NAMALWA (cell line): ENCODE results near the gene CNTN3.

Source experiments
- DNase-seq: peaks from one replicate; pipeline ENCODE4 v3.0.0-alpha.2; 2015; ENCODE audit warnings: low spot score

Gene CNTN3

GRCh38 chr3:74607803-74608202 is 6.7 kb downstream of the CNTN3 start:
- DNase-seq = no peak

- DNase-seq = no peak
Observed at GRCh38 chr3:74606996-74607395, 7.5 kb downstream of the CNTN3 start.

- no peak for DNase-seq
Observed at GRCh38 chr3:74605437-74605836, 9.0 kb downstream of the CNTN3 start.

- no peak for DNase-seq
Observed at GRCh38 chr3:74603292-74603691, 11.2 kb downstream of the CNTN3 start.

- DNase-seq = no peak
Observed at GRCh38 chr3:74602471-74602870, 12.0 kb downstream of the CNTN3 start.

GRCh38 chr3:74601793-74602192 is 12.7 kb downstream of the CNTN3 start:
- no peak for DNase-seq

GRCh38 chr3:74599564-74599963 is 14.9 kb downstream of the CNTN3 start:
- no peak for DNase-seq

GRCh38 chr3:74593152-74593551 is 21.3 kb downstream of the CNTN3 start:
- no peak for DNase-seq

- no peak for DNase-seq
Observed at GRCh38 chr3:74592359-74592758, 22.1 kb downstream of the CNTN3 start.

- DNase-seq = no peak
Observed at GRCh38 chr3:74591946-74592345, 22.5 kb downstream of the CNTN3 start.

- DNase-seq = no peak
Observed at GRCh38 chr3:74591342-74591741, 23.1 kb downstream of the CNTN3 start.

- DNase-seq = no peak
Observed at GRCh38 chr3:74590620-74591262, 23.7 kb downstream of the CNTN3 start.

- DNase-seq = no peak
Observed at GRCh38 chr3:74584782-74585181, 29.7 kb downstream of the CNTN3 start.

- DNase-seq = no peak
Observed at GRCh38 chr3:74582982-74583381, 31.5 kb downstream of the CNTN3 start.

- DNase-seq = no peak
Observed at GRCh38 chr3:74575857-74576256, 38.6 kb downstream of the CNTN3 start.

- DNase-seq = no peak
Observed at GRCh38 chr3:74571118-74571517, 43.3 kb downstream of the CNTN3 start.
